ENCODE results near the gene MTLN.
"Not testable (repeated sequence)": the region's sequence is repeated elsewhere in the genome, so short reads cannot be mapped to it uniquely, and the experiment has no call there.

Gene MTLN, protein sequence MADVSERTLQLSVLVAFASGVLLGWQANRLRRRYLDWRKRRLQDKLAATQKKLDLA

DNA sequence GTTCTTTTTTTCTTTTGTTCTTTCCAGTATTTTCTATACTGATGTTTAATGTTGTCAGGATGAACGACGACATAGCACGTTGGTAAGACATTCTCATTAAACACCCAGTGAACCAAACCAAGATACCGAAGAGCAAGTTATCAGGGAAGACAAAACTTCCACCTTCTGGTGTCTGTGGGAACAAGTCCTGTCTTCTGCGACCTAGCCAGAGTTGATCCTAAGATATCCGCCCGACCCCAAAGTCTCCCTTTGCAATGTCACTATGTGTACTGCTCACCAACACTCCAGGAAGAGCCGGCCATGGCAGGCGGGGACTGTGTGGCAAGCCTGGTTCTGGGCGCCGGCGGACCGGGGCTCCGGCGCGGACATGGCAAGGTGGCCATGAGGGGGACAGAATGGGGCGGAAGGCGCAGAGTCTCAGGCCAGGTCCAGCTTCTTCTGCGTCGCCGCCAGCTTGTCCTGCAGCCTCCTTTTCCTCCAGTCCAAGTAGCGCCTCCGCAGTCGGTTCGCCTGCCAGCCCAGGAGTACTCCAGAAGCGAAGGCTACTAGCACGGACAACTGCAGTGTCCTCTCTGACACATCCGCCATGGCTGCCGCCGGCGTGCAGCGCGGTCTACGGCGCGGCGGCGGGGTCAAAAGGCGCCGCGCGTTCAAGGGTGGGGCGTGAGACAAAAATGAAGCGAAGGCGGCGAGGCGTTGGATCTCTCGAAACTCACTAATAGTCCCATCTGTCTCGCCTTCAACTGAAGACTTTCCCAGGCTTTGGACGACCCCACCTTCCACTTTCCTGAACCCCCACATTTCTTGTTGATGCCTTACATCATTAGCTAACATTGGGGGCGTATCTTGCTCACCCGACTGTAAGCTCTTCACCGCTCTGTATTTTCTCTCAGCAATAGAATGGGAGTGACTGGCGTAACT, at the start of gene MTLN:
MTLN (minus strand) TSS at position 610 of the 921 bp plus-strand sequence; CDS start at position 588, 22 bp downstream.
- peak within 1 kb of the TSS; percentile 80 for H3K4me3 ChIP-seq (ENCODE audit: low read depth, low read length)
- TF ChIP-seq, protein P1, sequence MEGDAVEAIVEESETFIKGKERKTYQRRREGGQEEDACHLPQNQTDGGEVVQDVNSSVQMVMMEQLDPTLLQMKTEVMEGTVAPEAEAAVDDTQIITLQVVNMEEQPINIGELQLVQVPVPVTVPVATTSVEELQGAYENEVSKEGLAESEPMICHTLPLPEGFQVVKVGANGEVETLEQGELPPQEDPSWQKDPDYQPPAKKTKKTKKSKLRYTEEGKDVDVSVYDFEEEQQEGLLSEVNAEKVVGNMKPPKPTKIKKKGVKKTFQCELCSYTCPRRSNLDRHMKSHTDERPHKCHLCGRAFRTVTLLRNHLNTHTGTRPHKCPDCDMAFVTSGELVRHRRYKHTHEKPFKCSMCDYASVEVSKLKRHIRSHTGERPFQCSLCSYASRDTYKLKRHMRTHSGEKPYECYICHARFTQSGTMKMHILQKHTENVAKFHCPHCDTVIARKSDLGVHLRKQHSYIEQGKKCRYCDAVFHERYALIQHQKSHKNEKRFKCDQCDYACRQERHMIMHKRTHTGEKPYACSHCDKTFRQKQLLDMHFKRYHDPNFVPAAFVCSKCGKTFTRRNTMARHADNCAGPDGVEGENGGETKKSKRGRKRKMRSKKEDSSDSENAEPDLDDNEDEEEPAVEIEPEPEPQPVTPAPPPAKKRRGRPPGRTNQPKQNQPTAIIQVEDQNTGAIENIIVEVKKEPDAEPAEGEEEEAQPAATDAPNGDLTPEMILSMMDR (IDR thresholded peaks at IDR 0.05; ENCODE audit: low read depth, low read length), result no peak

DNA sequence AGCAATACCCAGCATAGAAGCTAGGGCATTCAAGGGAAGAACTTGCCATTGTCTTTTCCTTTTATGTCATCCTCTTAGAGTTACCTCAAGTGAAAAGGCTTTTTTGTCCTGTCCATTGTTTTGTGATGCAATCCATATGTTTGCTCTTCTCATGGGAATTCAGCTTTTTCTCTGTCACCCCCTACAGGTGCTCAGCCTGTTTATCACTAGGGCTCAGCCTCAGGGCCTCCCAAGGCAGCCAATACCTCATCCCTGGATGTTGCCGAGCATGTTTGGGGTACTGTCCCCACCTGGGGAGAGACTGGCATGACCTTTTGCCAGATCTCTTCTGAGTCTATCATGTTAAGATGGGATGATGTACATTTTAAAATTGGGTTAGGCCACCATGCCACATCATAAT, 49.6 kb upstream of the MTLN start:
- H3K4me3 ChIP-seq (ENCODE audit: low read depth, low read length), result not testable (repeated sequence)

DNA sequence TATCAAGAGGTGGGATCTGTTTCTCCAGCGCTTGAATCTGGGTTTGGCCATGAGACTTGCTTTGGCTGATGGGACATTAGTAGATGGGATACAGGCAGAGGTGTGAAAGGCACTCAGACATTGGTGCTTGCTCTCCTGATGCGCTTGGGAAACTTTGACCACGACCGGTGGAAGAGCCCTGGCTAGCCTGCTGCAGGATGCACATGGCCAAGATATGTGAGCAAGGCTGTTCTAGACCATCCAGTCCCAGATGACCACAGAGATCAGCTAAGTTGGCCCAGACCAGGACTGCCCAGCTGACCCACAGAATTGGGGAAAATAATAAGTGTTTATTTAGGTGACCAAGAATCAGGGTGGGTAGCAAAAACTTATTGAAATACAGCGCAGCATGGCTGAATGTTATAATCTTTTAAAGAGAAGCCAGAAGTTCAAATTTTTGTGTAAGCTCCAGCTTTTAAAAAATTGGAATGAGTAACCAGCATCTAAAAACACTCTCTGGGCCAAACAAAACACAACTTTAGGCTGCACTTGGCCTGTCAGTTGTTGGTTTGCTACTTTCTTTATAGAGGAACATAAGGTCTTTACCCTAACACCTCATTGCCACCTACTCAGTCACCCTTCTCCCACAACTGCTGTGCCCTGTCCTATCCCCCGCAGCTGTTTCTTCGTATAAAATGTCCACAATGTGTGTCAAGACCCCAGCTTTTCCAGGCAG, 35.9 kb upstream of the MTLN start:
- not testable (repeated sequence) for H3K4me3 ChIP-seq (ENCODE audit: low read depth, low read length)

DNA sequence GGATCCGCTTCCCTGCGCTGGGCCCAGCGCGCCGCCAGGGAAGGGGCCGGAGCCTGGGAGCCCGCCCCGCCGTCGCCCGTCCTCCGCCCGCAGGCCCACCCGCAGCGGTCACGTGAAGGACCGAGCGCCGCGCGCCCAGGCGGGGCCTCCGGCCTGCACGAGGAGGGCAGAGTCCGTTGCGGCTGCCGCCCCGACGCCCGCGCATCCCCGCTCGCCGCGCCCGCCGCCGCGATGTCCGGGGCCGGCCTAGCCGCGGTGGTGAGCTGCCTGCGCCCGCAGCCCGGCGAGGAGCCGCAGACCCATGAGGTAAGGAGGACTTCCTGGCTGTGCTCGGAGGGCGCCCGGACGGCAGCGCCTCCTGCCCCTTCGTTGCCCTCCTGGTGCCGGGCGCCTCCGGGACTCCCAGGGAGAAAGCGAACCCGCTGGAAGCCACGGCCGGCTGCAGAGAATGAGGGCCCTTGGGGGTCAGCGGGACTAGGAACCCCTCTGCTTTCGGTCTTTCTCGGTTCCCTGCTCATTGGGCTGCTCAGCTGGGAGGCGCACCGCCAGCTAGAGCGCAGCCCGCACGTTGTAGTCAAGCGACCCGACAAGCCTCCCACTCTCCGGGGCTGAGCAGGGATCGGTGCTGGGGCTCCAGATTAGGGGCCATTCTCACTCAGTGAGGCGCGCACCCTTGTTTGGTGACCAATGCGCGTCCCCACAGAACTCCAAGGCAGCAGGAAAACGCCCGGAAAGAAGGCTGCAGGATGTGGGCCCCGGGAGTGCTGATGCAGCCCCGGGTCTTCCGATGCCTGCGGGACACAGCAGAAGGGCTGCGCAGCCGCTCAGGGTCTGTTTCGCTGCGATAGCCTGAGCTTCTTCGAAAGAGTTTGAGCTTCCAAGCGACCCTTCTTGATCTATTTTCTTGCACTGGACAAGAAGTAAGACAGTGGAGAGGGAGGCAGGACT, 33.4 kb upstream of the MTLN start:
- not testable (repeated sequence) for H3K4me3 ChIP-seq (ENCODE audit: low read depth, low read length)

DNA sequence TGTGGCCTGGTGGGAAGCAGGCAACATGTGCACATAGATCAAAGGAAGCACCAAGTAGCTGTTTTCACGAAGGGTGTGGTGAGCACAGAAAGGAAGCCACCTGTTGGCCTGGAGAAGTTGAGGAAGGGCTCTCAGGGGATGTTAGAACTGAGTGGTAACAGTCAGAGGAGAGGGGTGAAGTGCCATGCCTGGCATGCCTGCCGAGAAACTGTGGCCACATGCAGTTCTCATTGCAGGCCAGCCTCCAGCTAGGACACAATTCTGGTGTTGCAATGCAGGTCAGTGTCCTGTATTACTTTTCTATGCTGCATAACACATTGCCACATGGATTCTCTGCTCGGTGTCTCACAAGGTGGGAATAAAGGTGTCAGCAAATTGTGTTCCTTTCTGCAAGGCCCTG, 30.9 kb upstream of the MTLN start:
- H3K4me3 ChIP-seq (ENCODE audit: low read depth, low read length), result not testable (repeated sequence)

DNA sequence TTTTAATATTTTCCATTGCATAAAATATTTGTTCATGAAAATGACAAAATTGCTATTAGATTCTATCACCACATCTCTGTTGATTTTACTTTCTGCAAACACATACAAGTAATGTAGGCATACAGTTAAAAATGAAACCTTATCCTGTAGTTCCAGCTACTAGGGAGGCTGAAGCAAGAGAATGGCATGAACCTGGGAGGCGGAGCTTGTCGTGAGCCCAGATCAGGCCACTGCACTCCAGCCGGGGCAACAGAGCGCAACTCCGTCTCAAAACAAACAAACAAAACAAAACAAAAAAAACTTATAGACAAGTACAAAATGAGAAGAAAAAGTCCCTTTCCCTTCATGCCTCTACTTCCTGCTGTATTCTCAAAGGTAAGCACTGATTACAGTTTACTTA, 22.2 kb upstream of the MTLN start:
- H3K4me3 ChIP-seq (ENCODE audit: low read depth, low read length), result not testable (repeated sequence)

DNA sequence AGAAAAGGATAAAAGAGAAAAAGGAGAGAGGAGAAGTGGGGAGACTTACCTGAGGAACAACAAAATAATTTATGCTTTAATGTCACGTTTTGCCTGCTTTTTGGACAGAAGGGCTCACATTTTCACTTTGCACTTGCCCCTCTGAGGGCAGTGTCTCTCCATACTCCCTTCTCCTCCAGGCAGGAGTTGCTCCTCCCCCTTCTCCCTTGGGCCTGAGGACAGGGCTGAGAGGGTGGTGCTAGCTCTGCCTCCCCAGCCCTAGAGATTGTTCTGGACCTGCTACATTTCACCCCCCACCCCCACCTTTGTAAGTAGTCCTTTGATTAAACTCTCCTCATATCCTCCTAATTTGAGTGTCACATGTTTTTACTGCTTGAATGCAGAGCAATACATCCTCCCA, 17.5 kb upstream of the MTLN start:
- not testable (repeated sequence) for H3K4me3 ChIP-seq (ENCODE audit: low read depth, low read length)

DNA sequence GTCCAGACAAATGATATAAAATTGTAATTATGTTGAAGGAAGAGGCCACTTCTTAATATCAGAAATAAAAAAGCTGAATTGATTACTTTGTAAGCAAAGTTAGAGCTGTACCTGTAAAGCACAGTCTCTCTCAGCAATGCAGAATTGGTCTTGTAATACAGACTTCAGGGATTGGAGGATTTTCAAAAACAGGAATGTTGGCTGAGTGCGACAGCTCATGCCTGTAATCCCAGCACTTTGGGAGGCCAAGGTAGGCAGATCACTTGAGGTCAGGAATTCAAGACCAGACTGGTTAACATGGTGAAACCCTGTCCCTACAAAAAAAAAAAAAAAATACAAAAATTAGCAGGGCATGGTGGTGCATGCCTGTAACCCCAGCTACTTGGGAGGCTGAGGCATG, 10.3 kb upstream of the MTLN start:
- H3K4me3 ChIP-seq (ENCODE audit: low read depth, low read length), result not testable (repeated sequence)

DNA sequence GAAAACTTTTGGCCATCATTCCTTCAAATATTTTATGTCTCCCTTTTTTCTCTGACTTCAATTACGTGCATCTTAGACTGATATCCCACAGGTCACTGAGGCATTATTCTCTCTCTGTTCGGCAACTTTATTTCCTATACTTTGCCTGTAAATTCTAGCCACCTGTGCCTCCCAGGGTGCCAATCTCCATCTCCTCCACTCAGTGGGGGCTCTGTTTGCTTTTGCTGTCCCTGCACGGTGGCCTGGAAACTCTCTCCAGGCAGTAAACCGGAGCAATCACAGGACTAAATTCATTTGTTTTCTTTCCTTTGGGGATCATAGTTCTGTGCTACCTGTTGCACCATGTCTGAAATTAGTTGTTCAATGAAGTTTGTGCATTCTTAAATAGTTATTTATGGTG, 9.6 kb upstream of the MTLN start:
- TF ChIP-seq, protein P1 (IDR thresholded peaks at IDR 0.05; ENCODE audit: low read depth, low read length), result no peak
- H3K4me3 ChIP-seq (ENCODE audit: low read depth, low read length), result no peak overlapping the region

DNA sequence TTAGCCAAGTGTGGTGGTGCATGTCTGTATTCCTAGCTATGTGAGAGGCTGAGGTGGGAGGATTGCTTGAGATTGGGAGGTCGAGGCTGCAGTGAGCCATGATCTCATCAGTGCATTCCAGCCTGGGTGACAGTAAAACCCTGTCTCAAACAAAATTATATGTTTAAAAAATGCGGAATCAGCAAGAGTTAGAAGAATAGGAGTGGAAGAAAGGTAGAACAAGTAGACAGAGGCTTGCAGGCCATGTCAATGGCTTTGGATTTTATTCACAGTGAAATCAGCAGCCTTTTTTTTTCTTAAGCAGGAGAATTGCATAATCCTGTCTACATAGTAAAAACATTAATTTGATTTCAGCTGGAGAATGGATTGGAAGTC, 7.8 kb upstream of the MTLN start:
- H3K4me3 ChIP-seq (ENCODE audit: low read depth, low read length), result no peak overlapping the region
- TF ChIP-seq, protein P1 (IDR thresholded peaks at IDR 0.05; ENCODE audit: low read depth, low read length), result no peak
